OCI-LY7 (cell line): ENCODE results near the gene LCK. TPM values are rescaled to one million over a fixed set of nuclear protein-coding genes. Genes with fewer than 3 reads are reported as not detected.
A peak's percentile ranks its signal among the peaks of the same experiment; 100 is the strongest.
"Not testable (repeated sequence)": the region's sequence is repeated elsewhere in the genome, so short reads cannot be mapped to it uniquely, and the experiment has no call there.

Experiments used
- BruUV-seq: library from RNA; stranded (reverse); fragments of 400-500 nt; replicated peaks from 2 replicates; lab custom pipeline; 2021; lab: Mats Ljungman, UMichigan
- CTCF ChIA-PET: fragments of 300-600 bp; sonication (Branson Sonifier 250); formaldehyde crosslinking; loops from one replicate; lab custom pipeline; 2022; ENCODE audit warnings: antibody characterized with exemption; ENCODE audit not compliant: unreplicated experiment; lab: Charles Lee
- POLR2A ChIA-PET: fragments of 300-600 bp; sonication (Branson Sonifier 250); formaldehyde crosslinking; loops from one replicate; lab custom pipeline; 2022; ENCODE audit warnings: antibody characterized with exemption; lab: Charles Lee
- DNase-seq: peaks from one replicate; pipeline ENCODE4 v3.0.0-alpha.2; 2015; ENCODE audit warnings: low spot score
- H2AFZ ChIP-seq: fragments of 200-600 bp; sonication (generic), shearing (Covaris generic); 2 replicates; pipeline ENCODE4 v1.6.1; 2014; ENCODE audit warnings: mild to moderate bottlenecking, antibody characterized with exemption, low read length, moderate library complexity
- H3K27ac ChIP-seq: fragments of 200-600 bp; sonication (generic); 2 replicates; pipeline ENCODE4 v1.5.1; 2014; ENCODE audit warnings: mixed run types, low read depth, mild to moderate bottlenecking, moderate library complexity, low read length, inconsistent platforms; ENCODE audit not compliant: poor library complexity, severe bottlenecking
- H3K36me3 ChIP-seq: fragments of 200-600 bp; sonication (generic); 2 replicates; pipeline ENCODE4 v1.6.1; 2014; ENCODE audit warnings: mild to moderate bottlenecking, antibody characterized with exemption, low read length, moderate library complexity, mixed read lengths; ENCODE audit not compliant: insufficient read depth
- H3K4me1 ChIP-seq: fragments of 200-600 bp; sonication (generic); 2 replicates; pipeline ENCODE4 v1.5.1; 2014; ENCODE audit warnings: mild to moderate bottlenecking, low read length; ENCODE audit not compliant: insufficient read depth, poor library complexity, severe bottlenecking
- H3K4me2 ChIP-seq: fragments of 200-600 bp; sonication (generic); 2 replicates; pipeline ENCODE4 v1.6.1; 2014; ENCODE audit warnings: mild to moderate bottlenecking, low read length
- H3K4me3 ChIP-seq: fragments of 200-600 bp; sonication (generic); 2 replicates; pipeline ENCODE4 v1.5.1; 2014; ENCODE audit warnings: mild to moderate bottlenecking, low read depth, low read length; ENCODE audit not compliant: poor library complexity, severe bottlenecking
- H3K79me2 ChIP-seq: fragments of 200-600 bp; sonication (generic); 2 replicates; pipeline ENCODE4 v1.6.1; 2016; ENCODE audit warnings: low read depth, mild to moderate bottlenecking, low read length, moderate library complexity, mixed read lengths; ENCODE audit not compliant: insufficient read depth
- H3K9me2 ChIP-seq: fragments of 200-600 bp; sonication (generic); 2 replicates; pipeline ENCODE4 v1.6.1; 2016; ENCODE audit warnings: mild to moderate bottlenecking, low read length, mixed read lengths; ENCODE audit not compliant: insufficient read depth
- H3K9me3 ChIP-seq: fragments of 200-600 bp; sonication (generic); 2 replicates; pipeline ENCODE4 v1.6.1; 2014; ENCODE audit warnings: mild to moderate bottlenecking, mixed run types, low read length, mixed read lengths
- H4K20me1 ChIP-seq: fragments of 200-600 bp; sonication (generic); 2 replicates; pipeline ENCODE4 v1.6.1; 2014; ENCODE audit warnings: mild to moderate bottlenecking, antibody characterized with exemption, low read length, moderate library complexity, mixed read lengths; ENCODE audit not compliant: insufficient read depth
- CTCF ChIP-seq: fragments of 200-600 bp; sonication (generic); conservative IDR thresholded peaks from 2 replicates; pipeline ENCODE4 v1.5.1; 2014; ENCODE audit warnings: mild to moderate bottlenecking, antibody characterized with exemption, low read length, moderate library complexity, mixed read lengths
- EZH2phosphoT487 ChIP-seq: fragments of 200-600 bp; sonication (generic); IDR thresholded peaks from 2 replicates; pipeline ENCODE4 v1.6.1; 2018; ENCODE audit warnings: low read depth, borderline replicate concordance, mild to moderate bottlenecking, mixed run types, antibody characterized with exemption, low read length, moderate library complexity, mixed read lengths
- intact Hi-C: fragments of 100-400 bp; cut with micrococcal nuclease; formaldehyde crosslinking; loops from one replicate; pipeline ENCODE4 v1.10.0; 2022; ENCODE audit not compliant: unreplicated experiment
- total RNA-seq, 2 experiments: library from RNA; depleted of rRNA in 1 of 2; stranded (reverse); fragments of >200 nt in 1 of 2; shearing (Covaris generic) in 1 of 2; gene quantifications; 2 replicates each; pipeline ENCODE4 v1.2.3, GENCODE V29; 2014 to 2022

Gene LCK
- total RNA-seq, 2 experiments from 2014 or later: 146 to 218 TPM

GRCh38 chr1:32275424-32275823 is 24.4 kb downstream of the LCK start:
- no peak for TF ChIP-seq EZH2phosphoT487
- TF ChIP-seq CTCF: no peak
- Histone ChIP-seq H3K79me2 (peaks cover 26% of the 10 kb centered on the region; the same call in 1 of the 2 replicates), H3K4me2 (peak overlapping the region; percentile 80; the same call in 1 of the 2 replicates), H2AFZ (no peak overlapping the region), H3K4me1 (peaks cover 45% of the 10 kb centered on the region), H4K20me1 (no peaks in the 10 kb centered on the region), H3K36me3 (peaks cover 61% of the 10 kb centered on the region), H3K9me3 (no peaks in the 10 kb centered on the region), H3K9me2 (no peaks in the 10 kb centered on the region), H3K27ac (no peak overlapping the region), H3K4me3 (no peak overlapping the region)
- BruUV-seq: no TSS peak
- no peak for DNase-seq
- CTCF ChIA-PET: no interaction called here
- POLR2A ChIA-PET: interaction anchor here (1.0 kb wide), 1 partner anchor 21 kb away, joined by 3 read pairs; no protein-coding TSS in a partner anchor
- intact Hi-C loops: no loop called here

GRCh38 chr1:32276032-32276782 is 25.1 kb downstream of the LCK start:
- H3K9me3 ChIP-seq: no peaks in the 10 kb centered on the region
- POLR2A ChIA-PET: no interaction called here
- H3K4me2 ChIP-seq: no peak overlapping the region
- no peak overlapping the region for H3K4me3 ChIP-seq
- no TSS peak for BruUV-seq
- H3K9me2 ChIP-seq: no peaks in the 10 kb centered on the region
- H3K27ac ChIP-seq: no peak overlapping the region
- H3K36me3 ChIP-seq: peaks cover 69% of the 10 kb centered on the region
- TF ChIP-seq CTCF (no peak), EZH2phosphoT487 (no peak)
- intact Hi-C loops: no loop called here
- peaks cover 40% of the 10 kb centered on the region for H3K4me1 ChIP-seq
- no peak overlapping the region for H2AFZ ChIP-seq
- CTCF ChIA-PET: no interaction called here
- DNase-seq: no peak
- H3K79me2 ChIP-seq: peaks cover 26% of the 10 kb centered on the region; the same call in 1 of the 2 replicates
- H4K20me1 ChIP-seq: no peaks in the 10 kb centered on the region

- H2AFZ ChIP-seq, H3K9me2 ChIP-seq, DNase-seq, H3K4me2 ChIP-seq, BruUV-seq, H3K9me3 ChIP-seq, H3K4me1 ChIP-seq, H3K27ac ChIP-seq, POLR2A ChIA-PET, H4K20me1 ChIP-seq, CTCF ChIA-PET, H3K79me2 ChIP-seq, intact Hi-C loops, H3K4me3 ChIP-seq: not testable (repeated sequence)
- peaks cover 71% of the 10 kb centered on the region for H3K36me3 ChIP-seq
Measured at GRCh38 chr1:32284777-32285176, 33.7 kb downstream of the LCK start.
